Upper lobe of left lung (tissue), 6 donors: ENCODE results near the gene CCDC90B. TPM values are rescaled to one million over a fixed set of nuclear protein-coding genes. Genes with fewer than 3 reads are reported as not detected.
"Not testable (repeated sequence)": the region's sequence is repeated elsewhere in the genome, so short reads cannot be mapped to it uniquely, and the experiment has no call there.

Experiments
- ATAC-seq, 2 donors: fragments of 200-7000 bp; cut with Tn5 transposase; one replicate each; pipeline ENCODE4 v1.9.1; 2022; ENCODE audit warnings: mild to moderate bottlenecking in 2 of 2, moderate library complexity in 2 of 2; ENCODE audit not compliant: low FRiP score in 2 of 2
- DNase-seq, 2 donors: peaks; one replicate each; pipeline ENCODE4 v3.0.0-alpha.2; 2019 to 2020
- H3K27ac ChIP-seq, 4 donors: fragments of 200-600 bp; sonication (generic); one replicate each; pipeline ENCODE4 v1.5.1; 2016 to 2019
- H3K27me3 ChIP-seq, 4 donors: fragments of 200-600 bp; sonication (generic); one replicate each; pipeline ENCODE4 v1.5.1; 2017 to 2019
- H3K36me3 ChIP-seq, 4 donors: fragments of 200-600 bp; sonication (generic); one replicate each; pipeline ENCODE4 v1.5.1; 2016 to 2019
- H3K4me1 ChIP-seq, 4 donors: fragments of 200-600 bp; sonication (generic); one replicate each; pipeline ENCODE4 v1.5.1; 2018 to 2019
- H3K4me3 ChIP-seq, 4 donors: fragments of 200-600 bp; sonication (generic); one replicate each; pipeline ENCODE4 v1.5.1; 2017 to 2019; ENCODE audit warnings: mild to moderate bottlenecking in 2 of 4, moderate library complexity in 1 of 4
- H3K9me3 ChIP-seq, 4 donors: fragments of 200-600 bp; sonication (generic); one replicate each; pipeline ENCODE4 v1.5.1; 2018 to 2019
- EP300 ChIP-seq, 4 donors: sonication (generic); formaldehyde crosslinking; IDR thresholded peaks; one replicate each; pipeline ENCODE4 v1.5.1; 2017; ENCODE audit warnings: antibody characterized with exemption in 4 of 4, control low read depth in 2 of 4
- POLR2A ChIP-seq, 4 donors: fragments of 450-650 bp; IDR thresholded peaks; one replicate each; pipeline ENCODE4 v1.5.1; 2016 to 2017; ENCODE audit warnings: antibody characterized with exemption in 4 of 4, mild to moderate bottlenecking in 2 of 4
- POLR2AphosphoS5 ChIP-seq, 2 donors: sonication (generic); formaldehyde crosslinking; IDR thresholded peaks; one replicate each; pipeline ENCODE4 v1.5.1; 2017; ENCODE audit warnings: antibody characterized with exemption in 2 of 2
- WGBS, 2 donors: methylation state at CpG; one replicate each; pipeline ENCODE4 v1.1.5; 2017 to 2018; 5-methylcytosine and 5-hydroxymethylcytosine counted together
- total RNA-seq, 6 donors: library from RNA; depleted of rRNA in 4 of 6; stranded (reverse); fragments of >200 nt in 4 of 6; gene quantifications; one replicate each; pipeline versions ENCODE4 v1.1.0 to v1.2.1, GENCODE V29; 2016 to 2021
- TF ChIP-seq, protein P1 (sequence below), 6 experiments: fragments of 450-650 bp in 4 of 6; fragments of 200-600 bp in 2 of 6; sonication (generic) in 2 of 6; IDR thresholded peaks; one replicate each; pipeline ENCODE4 v1.5.1; 2016 to 2019; ENCODE audit warnings: antibody characterized with exemption in 6 of 6
- donor health status: DM: no; HTN: no; CAD: no; lungs with moderate emphysema.
- donor health status: DM: no; HTN: yes; CAD: no; lungs with severe emphysema.

CCDC90B gene
- total RNA-seq, 6 donors from 2014 or later: 8.9 to 40.7 (median 20.9) TPM

- no peak for DNase-seq
- Histone ChIP-seq H3K27me3 (no peaks in the 10 kb centered on the region), H3K36me3 (no peaks in the 10 kb centered on the region), H3K4me1 (no peaks in the 10 kb centered on the region), H3K4me3 (no peak overlapping the region), H3K27ac (no peak overlapping the region), H3K9me3 (no peaks in the 10 kb centered on the region)
- ATAC-seq: no peak
- TF ChIP-seq POLR2A (IDR thresholded peaks at IDR 0.05) (no peak), EP300 (IDR thresholded peaks at IDR 0.05) (no peak), POLR2AphosphoS5 (IDR thresholded peaks at IDR 0.05) (no peak)
- TF ChIP-seq, protein P1, sequence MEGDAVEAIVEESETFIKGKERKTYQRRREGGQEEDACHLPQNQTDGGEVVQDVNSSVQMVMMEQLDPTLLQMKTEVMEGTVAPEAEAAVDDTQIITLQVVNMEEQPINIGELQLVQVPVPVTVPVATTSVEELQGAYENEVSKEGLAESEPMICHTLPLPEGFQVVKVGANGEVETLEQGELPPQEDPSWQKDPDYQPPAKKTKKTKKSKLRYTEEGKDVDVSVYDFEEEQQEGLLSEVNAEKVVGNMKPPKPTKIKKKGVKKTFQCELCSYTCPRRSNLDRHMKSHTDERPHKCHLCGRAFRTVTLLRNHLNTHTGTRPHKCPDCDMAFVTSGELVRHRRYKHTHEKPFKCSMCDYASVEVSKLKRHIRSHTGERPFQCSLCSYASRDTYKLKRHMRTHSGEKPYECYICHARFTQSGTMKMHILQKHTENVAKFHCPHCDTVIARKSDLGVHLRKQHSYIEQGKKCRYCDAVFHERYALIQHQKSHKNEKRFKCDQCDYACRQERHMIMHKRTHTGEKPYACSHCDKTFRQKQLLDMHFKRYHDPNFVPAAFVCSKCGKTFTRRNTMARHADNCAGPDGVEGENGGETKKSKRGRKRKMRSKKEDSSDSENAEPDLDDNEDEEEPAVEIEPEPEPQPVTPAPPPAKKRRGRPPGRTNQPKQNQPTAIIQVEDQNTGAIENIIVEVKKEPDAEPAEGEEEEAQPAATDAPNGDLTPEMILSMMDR (IDR thresholded peaks at IDR 0.05): no peak
Measured at GRCh38 chr11:83312430-83312829, 26.3 kb upstream of the CCDC90B start.

- DNase-seq (no peak), ATAC-seq (no peak)
- no peak for TF ChIP-seq POLR2A (IDR thresholded peaks at IDR 0.05)
- no peak for TF ChIP-seq EP300 (IDR thresholded peaks at IDR 0.05)
- TF ChIP-seq, protein P1 (IDR thresholded peaks at IDR 0.05): no peak
- no peak for TF ChIP-seq POLR2AphosphoS5 (IDR thresholded peaks at IDR 0.05)
- 94% methylated on average over 2 of the region's 2 CpGs for WGBS, 2 donors
- no peak overlapping the region for H3K27ac ChIP-seq
- H3K9me3 ChIP-seq: no peaks in the 10 kb centered on the region
- H3K27me3 ChIP-seq: no peaks in the 10 kb centered on the region
- H3K4me3 ChIP-seq: no peak overlapping the region
- no peaks in the 10 kb centered on the region for H3K4me1 ChIP-seq
- H3K36me3 ChIP-seq: no peaks in the 10 kb centered on the region
Measured at GRCh38 chr11:83311701-83312100, 25.5 kb upstream of the CCDC90B start.

DNA sequence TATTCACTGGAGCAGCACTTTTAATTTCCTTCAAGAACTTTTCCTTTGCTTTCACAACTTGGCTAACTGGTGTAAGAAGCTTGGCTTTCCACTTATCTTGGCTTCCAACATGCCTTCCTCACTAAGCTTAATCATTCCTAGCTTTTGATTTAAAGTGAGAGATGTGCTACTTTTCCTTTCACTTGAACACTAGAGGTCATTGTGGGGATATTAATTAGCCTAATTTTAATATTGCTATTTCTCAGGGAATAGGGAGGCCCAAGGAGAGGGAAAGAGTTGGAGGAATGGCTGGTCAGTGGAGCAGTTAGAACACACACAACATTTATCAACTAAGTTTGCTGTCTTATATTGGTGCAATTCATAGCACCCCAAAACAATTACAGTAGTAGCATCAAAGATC lies 24.6 kb upstream of the CCDC90B start:
- Histone ChIP-seq H3K9me3 (no peaks in the 10 kb centered on the region), H3K27me3 (no peaks in the 10 kb centered on the region), H3K4me3 (no peak overlapping the region), H3K27ac (no peak overlapping the region), H3K4me1 (no peaks in the 10 kb centered on the region), H3K36me3 (no peaks in the 10 kb centered on the region)
- TF ChIP-seq POLR2AphosphoS5 (IDR thresholded peaks at IDR 0.05) (no peak), POLR2A (IDR thresholded peaks at IDR 0.05) (no peak), EP300 (IDR thresholded peaks at IDR 0.05) (no peak)
- TF ChIP-seq, protein P1 (IDR thresholded peaks at IDR 0.05): no peak
- ATAC-seq: no peak
- DNase-seq: no peak

GRCh38 chr11:83308536-83308935 lies 22.4 kb upstream of the CCDC90B start:
- not testable (repeated sequence) for H3K27me3 ChIP-seq, H3K9me3 ChIP-seq, H3K4me3 ChIP-seq, ATAC-seq, H3K4me1 ChIP-seq, H3K36me3 ChIP-seq, DNase-seq, H3K27ac ChIP-seq
- WGBS, 2 donors: 94 to 96% methylated on average over 1 of the region's 1 CpG

GRCh38 chr11:83306200-83307080 lies 20.3 kb upstream of the CCDC90B start:
- Histone ChIP-seq H3K4me3 (no peak overlapping the region), H3K36me3 (no peaks in the 10 kb centered on the region), H3K27me3 (no peaks in the 10 kb centered on the region), H3K27ac (no peak overlapping the region), H3K9me3 (no peaks in the 10 kb centered on the region), H3K4me1 (no peaks in the 10 kb centered on the region)
- no peak for ATAC-seq
- TF ChIP-seq POLR2A (IDR thresholded peaks at IDR 0.05) (no peak), EP300 (IDR thresholded peaks at IDR 0.05) (no peak), POLR2AphosphoS5 (IDR thresholded peaks at IDR 0.05) (no peak)
- TF ChIP-seq, protein P1 (IDR thresholded peaks at IDR 0.05): no peak
- DNase-seq: no peak
- 83 to 85% methylated on average over 4 of the region's 4 CpGs for WGBS, 2 donors
